HG03108 (cell line): ENCODE data around the gene HEXIM1.
"Not testable (repeated sequence)": the region's sequence is repeated elsewhere in the genome, so short reads cannot be mapped to it uniquely, and the experiment has no call there.

Experiments
- ATAC-seq: cut with Tn5 transposase; IDR thresholded peaks from one replicate; pipeline ENCODE4 v1.9.1; 2021; ENCODE audit warnings: moderate library complexity; ENCODE audit not compliant: unreplicated experiment

The HEXIM1 gene

GRCh38 chr17:45112559-45113423, 35.5 kb upstream of the HEXIM1 start:
- ATAC-seq, result no peak

- ATAC-seq, result no peak
Measured at GRCh38 chr17:45113424-45113754, 34.9 kb upstream of the HEXIM1 start.

- no peak for ATAC-seq
Measured at GRCh38 chr17:45114117-45114932, 34.0 kb upstream of the HEXIM1 start.

- no peak for ATAC-seq
Measured at GRCh38 chr17:45115015-45115625, 33.2 kb upstream of the HEXIM1 start.

- ATAC-seq, result no peak
Measured at GRCh38 chr17:45115871-45116270, 32.4 kb upstream of the HEXIM1 start.

- no peak for ATAC-seq
Measured at GRCh38 chr17:45116434-45117016, 31.8 kb upstream of the HEXIM1 start.

GRCh38 chr17:45117334-45117733, 30.9 kb upstream of the HEXIM1 start:
- no peak for ATAC-seq

- ATAC-seq, result no peak
Measured at GRCh38 chr17:45117848-45118646, 30.2 kb upstream of the HEXIM1 start.

GRCh38 chr17:45118691-45119090, 29.6 kb upstream of the HEXIM1 start:
- ATAC-seq, result no peak

GRCh38 chr17:45119964-45120363, 28.3 kb upstream of the HEXIM1 start:
- no peak for ATAC-seq

- ATAC-seq, result no peak
Measured at GRCh38 chr17:45120558-45120957, 27.7 kb upstream of the HEXIM1 start.

GRCh38 chr17:45121055-45121454, 27.2 kb upstream of the HEXIM1 start:
- ATAC-seq, result no peak

GRCh38 chr17:45123076-45123770, 25.1 kb upstream of the HEXIM1 start:
- ATAC-seq, result no peak

- ATAC-seq, result no peak
Measured at GRCh38 chr17:45123930-45124796, 24.1 kb upstream of the HEXIM1 start.

GRCh38 chr17:45124797-45125122, 23.5 kb upstream of the HEXIM1 start:
- ATAC-seq, result not testable (repeated sequence)

- ATAC-seq, result no peak
Measured at GRCh38 chr17:45125509-45125908, 22.8 kb upstream of the HEXIM1 start.

GRCh38 chr17:45127207-45127547, 21.1 kb upstream of the HEXIM1 start:
- ATAC-seq, result no peak

GRCh38 chr17:45127548-45128300, 20.6 kb upstream of the HEXIM1 start:
- ATAC-seq, result no peak

GRCh38 chr17:45128331-45128730, 19.9 kb upstream of the HEXIM1 start:
- ATAC-seq, result no peak
